OCI-LY7 (cell line): ENCODE data around the gene NOTO. TPM values are rescaled to one million over a fixed set of nuclear protein-coding genes. Genes with fewer than 3 reads are reported as not detected.
"Not testable (repeated sequence)": the region's sequence is repeated elsewhere in the genome, so short reads cannot be mapped to it uniquely, and the experiment has no call there.

Experiments used
- BruUV-seq: library from RNA; stranded (reverse); fragments of 400-500 nt; replicated peaks from 2 replicates; lab custom pipeline; 2021; lab: Mats Ljungman, UMichigan
- CTCF ChIA-PET: fragments of 300-600 bp; sonication (Branson Sonifier 250); formaldehyde crosslinking; loops from one replicate; lab custom pipeline; 2022; ENCODE audit warnings: antibody characterized with exemption; ENCODE audit not compliant: unreplicated experiment; lab: Charles Lee
- POLR2A ChIA-PET: fragments of 300-600 bp; sonication (Branson Sonifier 250); formaldehyde crosslinking; loops from one replicate; lab custom pipeline; 2022; ENCODE audit warnings: antibody characterized with exemption; lab: Charles Lee
- DNase-seq: peaks from one replicate; pipeline ENCODE4 v3.0.0-alpha.2; 2015; ENCODE audit warnings: low spot score
- H2AFZ ChIP-seq: fragments of 200-600 bp; sonication (generic), shearing (Covaris generic); 2 replicates; pipeline ENCODE4 v1.6.1; 2014; ENCODE audit warnings: mild to moderate bottlenecking, antibody characterized with exemption, low read length, moderate library complexity
- H3K27ac ChIP-seq: fragments of 200-600 bp; sonication (generic); 2 replicates; pipeline ENCODE4 v1.5.1; 2014; ENCODE audit warnings: mixed run types, low read depth, mild to moderate bottlenecking, moderate library complexity, low read length, inconsistent platforms; ENCODE audit not compliant: poor library complexity, severe bottlenecking
- H3K36me3 ChIP-seq: fragments of 200-600 bp; sonication (generic); 2 replicates; pipeline ENCODE4 v1.6.1; 2014; ENCODE audit warnings: mild to moderate bottlenecking, antibody characterized with exemption, low read length, moderate library complexity, mixed read lengths; ENCODE audit not compliant: insufficient read depth
- H3K4me1 ChIP-seq: fragments of 200-600 bp; sonication (generic); 2 replicates; pipeline ENCODE4 v1.5.1; 2014; ENCODE audit warnings: mild to moderate bottlenecking, low read length; ENCODE audit not compliant: insufficient read depth, poor library complexity, severe bottlenecking
- H3K4me2 ChIP-seq: fragments of 200-600 bp; sonication (generic); 2 replicates; pipeline ENCODE4 v1.6.1; 2014; ENCODE audit warnings: mild to moderate bottlenecking, low read length
- H3K4me3 ChIP-seq: fragments of 200-600 bp; sonication (generic); 2 replicates; pipeline ENCODE4 v1.5.1; 2014; ENCODE audit warnings: mild to moderate bottlenecking, low read depth, low read length; ENCODE audit not compliant: poor library complexity, severe bottlenecking
- H3K79me2 ChIP-seq: fragments of 200-600 bp; sonication (generic); 2 replicates; pipeline ENCODE4 v1.6.1; 2016; ENCODE audit warnings: low read depth, mild to moderate bottlenecking, low read length, moderate library complexity, mixed read lengths; ENCODE audit not compliant: insufficient read depth
- H3K9me2 ChIP-seq: fragments of 200-600 bp; sonication (generic); 2 replicates; pipeline ENCODE4 v1.6.1; 2016; ENCODE audit warnings: mild to moderate bottlenecking, low read length, mixed read lengths; ENCODE audit not compliant: insufficient read depth
- H3K9me3 ChIP-seq: fragments of 200-600 bp; sonication (generic); 2 replicates; pipeline ENCODE4 v1.6.1; 2014; ENCODE audit warnings: mild to moderate bottlenecking, mixed run types, low read length, mixed read lengths
- H4K20me1 ChIP-seq: fragments of 200-600 bp; sonication (generic); 2 replicates; pipeline ENCODE4 v1.6.1; 2014; ENCODE audit warnings: mild to moderate bottlenecking, antibody characterized with exemption, low read length, moderate library complexity, mixed read lengths; ENCODE audit not compliant: insufficient read depth
- EZH2phosphoT487 ChIP-seq: fragments of 200-600 bp; sonication (generic); IDR thresholded peaks from 2 replicates; pipeline ENCODE4 v1.6.1; 2018; ENCODE audit warnings: low read depth, borderline replicate concordance, mild to moderate bottlenecking, mixed run types, antibody characterized with exemption, low read length, moderate library complexity, mixed read lengths
- intact Hi-C: fragments of 100-400 bp; cut with micrococcal nuclease; formaldehyde crosslinking; loops from one replicate; pipeline ENCODE4 v1.10.0; 2022; ENCODE audit not compliant: unreplicated experiment
- total RNA-seq, 2 experiments: library from RNA; depleted of rRNA in 1 of 2; stranded (reverse); fragments of >200 nt in 1 of 2; shearing (Covaris generic) in 1 of 2; gene quantifications; 2 replicates each; pipeline ENCODE4 v1.2.3, GENCODE V29; 2014 to 2022
- TF ChIP-seq, protein P1 (sequence below): fragments of 200-600 bp; sonication (generic); conservative IDR thresholded peaks from 2 replicates; pipeline ENCODE4 v1.5.1; 2014; ENCODE audit warnings: mild to moderate bottlenecking, antibody characterized with exemption, low read length, moderate library complexity, mixed read lengths

The NOTO gene
- total RNA-seq, 2 experiments from 2014 or later, result not detected

DNA sequence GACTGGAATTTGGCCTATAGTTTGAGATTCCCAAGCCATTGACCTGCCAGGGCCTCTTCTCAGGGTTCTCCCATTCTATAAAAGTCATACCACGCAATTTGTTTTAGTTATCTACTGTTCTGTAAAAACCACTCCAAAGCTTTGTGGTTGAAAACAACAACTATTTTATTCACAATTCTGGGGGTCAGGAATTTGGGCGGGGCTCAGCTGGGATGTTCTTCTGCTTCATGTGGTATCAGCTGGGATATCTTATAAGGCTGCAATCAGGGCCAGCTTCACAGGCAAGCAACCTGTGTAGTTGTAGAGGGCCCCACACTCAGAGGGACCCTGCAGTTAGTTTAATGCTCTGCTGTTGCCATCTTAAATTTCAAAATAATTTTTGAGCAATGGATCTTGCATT is 16.4 kb upstream of the NOTO start:
- POLR2A ChIA-PET, result no interaction called here
- no peaks in the 10 kb centered on the region for H3K9me3 ChIP-seq
- no peaks in the 10 kb centered on the region for H4K20me1 ChIP-seq
- intact Hi-C loops, result no loop called here
- no TSS peak for BruUV-seq
- H3K27ac ChIP-seq, result no peak overlapping the region
- no peak for TF ChIP-seq EZH2phosphoT487
- TF ChIP-seq, protein P1, sequence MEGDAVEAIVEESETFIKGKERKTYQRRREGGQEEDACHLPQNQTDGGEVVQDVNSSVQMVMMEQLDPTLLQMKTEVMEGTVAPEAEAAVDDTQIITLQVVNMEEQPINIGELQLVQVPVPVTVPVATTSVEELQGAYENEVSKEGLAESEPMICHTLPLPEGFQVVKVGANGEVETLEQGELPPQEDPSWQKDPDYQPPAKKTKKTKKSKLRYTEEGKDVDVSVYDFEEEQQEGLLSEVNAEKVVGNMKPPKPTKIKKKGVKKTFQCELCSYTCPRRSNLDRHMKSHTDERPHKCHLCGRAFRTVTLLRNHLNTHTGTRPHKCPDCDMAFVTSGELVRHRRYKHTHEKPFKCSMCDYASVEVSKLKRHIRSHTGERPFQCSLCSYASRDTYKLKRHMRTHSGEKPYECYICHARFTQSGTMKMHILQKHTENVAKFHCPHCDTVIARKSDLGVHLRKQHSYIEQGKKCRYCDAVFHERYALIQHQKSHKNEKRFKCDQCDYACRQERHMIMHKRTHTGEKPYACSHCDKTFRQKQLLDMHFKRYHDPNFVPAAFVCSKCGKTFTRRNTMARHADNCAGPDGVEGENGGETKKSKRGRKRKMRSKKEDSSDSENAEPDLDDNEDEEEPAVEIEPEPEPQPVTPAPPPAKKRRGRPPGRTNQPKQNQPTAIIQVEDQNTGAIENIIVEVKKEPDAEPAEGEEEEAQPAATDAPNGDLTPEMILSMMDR, result no peak
- no peaks in the 10 kb centered on the region for H3K9me2 ChIP-seq
- H2AFZ ChIP-seq, result no peak overlapping the region
- H3K4me3 ChIP-seq, result no peak overlapping the region
- no peak for DNase-seq
- no peaks in the 10 kb centered on the region for H3K4me1 ChIP-seq
- H3K36me3 ChIP-seq, result no peaks in the 10 kb centered on the region
- CTCF ChIA-PET, result no interaction called here
- no peak overlapping the region for H3K4me2 ChIP-seq
- no peaks in the 10 kb centered on the region for H3K79me2 ChIP-seq

DNA sequence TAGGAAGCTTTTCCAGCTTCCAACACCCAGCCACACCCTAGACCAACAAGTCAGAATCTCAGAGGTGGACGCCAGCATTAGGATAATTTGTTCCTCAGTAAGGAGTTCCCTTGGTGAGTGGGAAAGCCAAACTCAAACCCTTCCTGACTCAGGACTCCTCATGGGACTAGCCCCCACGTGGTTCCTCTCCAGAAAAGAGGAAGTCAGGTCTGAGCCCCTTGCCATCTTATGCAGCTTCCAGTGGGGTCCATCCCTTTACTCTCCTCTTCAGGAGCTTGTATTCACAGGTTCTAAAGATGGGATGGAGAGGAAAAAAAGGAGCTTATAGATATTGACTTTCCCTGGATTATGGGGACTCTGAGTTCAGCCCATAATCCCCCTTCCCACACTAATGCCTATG is 14.8 kb upstream of the NOTO start:
- H4K20me1 ChIP-seq, result no peaks in the 10 kb centered on the region
- no peak overlapping the region for H3K27ac ChIP-seq
- H3K9me3 ChIP-seq, result no peaks in the 10 kb centered on the region
- ChIA-PET CTCF (interaction anchor here (0.6 to 1.3 kb wide), 2 partner anchors 10 to 12 kb away, joined by 3 to 4 read pairs; no protein-coding TSS in a partner anchor), POLR2A (interaction anchor here (0.6 kb wide), 1 partner anchor 1137 kb away, joined by 3 read pairs; no protein-coding TSS in a partner anchor)
- H3K4me1 ChIP-seq, result no peaks in the 10 kb centered on the region
- H3K4me2 ChIP-seq, result no peak overlapping the region
- no peaks in the 10 kb centered on the region for H3K79me2 ChIP-seq
- no peaks in the 10 kb centered on the region for H3K9me2 ChIP-seq
- TF ChIP-seq, protein P1, result no peak
- no peak for TF ChIP-seq EZH2phosphoT487
- no peak overlapping the region for H3K4me3 ChIP-seq
- no TSS peak for BruUV-seq
- no peaks in the 10 kb centered on the region for H3K36me3 ChIP-seq
- intact Hi-C loops, result no loop called here
- H2AFZ ChIP-seq, result no peak overlapping the region
- DNase-seq, result no peak

DNA sequence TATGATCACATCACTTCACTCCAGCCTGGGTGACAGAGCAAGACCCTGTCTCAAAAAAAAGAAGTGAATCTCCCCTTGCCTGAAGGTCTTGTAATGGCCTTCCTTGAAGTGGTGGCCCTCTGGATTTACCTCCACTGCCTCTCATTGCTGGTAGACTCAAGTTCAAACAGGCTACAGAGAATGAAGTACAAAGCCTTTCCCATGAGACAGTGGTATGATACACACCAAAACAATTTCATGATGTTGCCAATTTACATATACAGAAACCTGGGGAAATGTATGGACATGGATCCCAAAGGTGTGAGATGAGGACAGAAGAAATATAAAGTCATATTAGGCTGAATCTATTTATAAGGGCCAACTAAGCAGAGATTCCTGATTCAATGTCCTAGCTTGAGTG is 4.8 kb upstream of the NOTO start:
- CTCF ChIA-PET, result no interaction called here
- Histone ChIP-seq H3K4me1 (no peaks in the 10 kb centered on the region), H3K27ac (no peak overlapping the region), H3K9me3 (no peaks in the 10 kb centered on the region), H4K20me1 (no peaks in the 10 kb centered on the region), H3K4me3 (no peak overlapping the region), H3K4me2 (no peak overlapping the region), H2AFZ (no peak overlapping the region), H3K9me2 (no peaks in the 10 kb centered on the region), H3K36me3 (no peaks in the 10 kb centered on the region), H3K79me2 (no peaks in the 10 kb centered on the region)
- intact Hi-C loops, result no loop called here
- no peak for TF ChIP-seq EZH2phosphoT487
- TF ChIP-seq, protein P1, result no peak
- no peak for DNase-seq
- POLR2A ChIA-PET, result no interaction called here
- BruUV-seq, result no TSS peak

GRCh38 chr2:73200281-73200680 is 2.1 kb upstream of the NOTO start:
- CTCF ChIA-PET, POLR2A ChIA-PET, H3K4me1 ChIP-seq, H3K36me3 ChIP-seq, H3K27ac ChIP-seq, H3K79me2 ChIP-seq, H3K9me2 ChIP-seq, H4K20me1 ChIP-seq, H3K4me2 ChIP-seq, H3K4me3 ChIP-seq, H2AFZ ChIP-seq, BruUV-seq, intact Hi-C loops, DNase-seq, H3K9me3 ChIP-seq: not testable (repeated sequence)
